ENCODE results near the gene HAGH. TPM values are rescaled to one million over a fixed set of nuclear protein-coding genes. Genes with fewer than 3 reads are reported as not detected.

Gene HAGH
- total RNA-seq, 2 donors from 2014 or later: 99.8 to 183 TPM

DNA sequence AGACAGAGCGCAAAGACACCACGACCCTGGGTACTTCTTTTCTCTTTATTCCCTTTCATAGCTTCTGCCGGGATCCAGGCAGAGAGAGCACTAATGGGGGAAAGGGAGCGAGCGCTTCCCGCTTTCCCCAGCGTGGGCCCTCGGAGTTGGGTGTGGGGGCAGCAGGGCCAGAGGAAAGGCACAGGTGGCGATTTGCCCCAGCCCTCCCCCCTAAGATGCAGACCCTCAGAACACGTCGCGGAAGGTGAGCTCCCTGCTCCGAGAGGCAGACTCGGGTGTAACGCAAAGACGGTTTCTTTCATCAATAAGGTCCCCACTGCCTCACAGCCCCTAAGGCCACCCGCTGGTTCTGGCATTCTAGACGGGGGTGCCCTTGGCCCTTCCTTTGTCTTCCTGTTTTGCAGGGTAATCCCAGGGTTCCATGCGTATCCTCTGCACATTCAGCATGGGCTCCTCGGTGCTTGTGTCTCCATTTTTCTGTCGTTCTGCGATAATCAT is 54.7 kb downstream of the HAGH start:
- TF ChIP-seq, protein P1, sequence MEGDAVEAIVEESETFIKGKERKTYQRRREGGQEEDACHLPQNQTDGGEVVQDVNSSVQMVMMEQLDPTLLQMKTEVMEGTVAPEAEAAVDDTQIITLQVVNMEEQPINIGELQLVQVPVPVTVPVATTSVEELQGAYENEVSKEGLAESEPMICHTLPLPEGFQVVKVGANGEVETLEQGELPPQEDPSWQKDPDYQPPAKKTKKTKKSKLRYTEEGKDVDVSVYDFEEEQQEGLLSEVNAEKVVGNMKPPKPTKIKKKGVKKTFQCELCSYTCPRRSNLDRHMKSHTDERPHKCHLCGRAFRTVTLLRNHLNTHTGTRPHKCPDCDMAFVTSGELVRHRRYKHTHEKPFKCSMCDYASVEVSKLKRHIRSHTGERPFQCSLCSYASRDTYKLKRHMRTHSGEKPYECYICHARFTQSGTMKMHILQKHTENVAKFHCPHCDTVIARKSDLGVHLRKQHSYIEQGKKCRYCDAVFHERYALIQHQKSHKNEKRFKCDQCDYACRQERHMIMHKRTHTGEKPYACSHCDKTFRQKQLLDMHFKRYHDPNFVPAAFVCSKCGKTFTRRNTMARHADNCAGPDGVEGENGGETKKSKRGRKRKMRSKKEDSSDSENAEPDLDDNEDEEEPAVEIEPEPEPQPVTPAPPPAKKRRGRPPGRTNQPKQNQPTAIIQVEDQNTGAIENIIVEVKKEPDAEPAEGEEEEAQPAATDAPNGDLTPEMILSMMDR (IDR thresholded peaks at IDR 0.05): no peak
- no peaks in the 10 kb centered on the region for H3K9me3 ChIP-seq
- peaks cover 15 to 41% of the 10 kb centered on the region in 2 donors for H3K4me1 ChIP-seq (ENCODE audit: control insufficient read depth in 1 of 2, low read depth in 2 of 2)
- no peak for ATAC-seq (ENCODE audit: insufficient number of reproducible peaks, low FRiP score, low read depth)
- peak overlapping the region; percentile 84 to 92 for H3K27ac ChIP-seq
- H3K27me3 ChIP-seq (replicated peaks; ENCODE audit: insufficient read depth): no peaks in the 10 kb centered on the region
- H3K4me3 ChIP-seq: peak overlapping the region; percentile 95
- H3K36me3 ChIP-seq: peaks cover 28% of the 10 kb centered on the region
- DNase-seq (ENCODE audit: low spot score): no peak

DNA sequence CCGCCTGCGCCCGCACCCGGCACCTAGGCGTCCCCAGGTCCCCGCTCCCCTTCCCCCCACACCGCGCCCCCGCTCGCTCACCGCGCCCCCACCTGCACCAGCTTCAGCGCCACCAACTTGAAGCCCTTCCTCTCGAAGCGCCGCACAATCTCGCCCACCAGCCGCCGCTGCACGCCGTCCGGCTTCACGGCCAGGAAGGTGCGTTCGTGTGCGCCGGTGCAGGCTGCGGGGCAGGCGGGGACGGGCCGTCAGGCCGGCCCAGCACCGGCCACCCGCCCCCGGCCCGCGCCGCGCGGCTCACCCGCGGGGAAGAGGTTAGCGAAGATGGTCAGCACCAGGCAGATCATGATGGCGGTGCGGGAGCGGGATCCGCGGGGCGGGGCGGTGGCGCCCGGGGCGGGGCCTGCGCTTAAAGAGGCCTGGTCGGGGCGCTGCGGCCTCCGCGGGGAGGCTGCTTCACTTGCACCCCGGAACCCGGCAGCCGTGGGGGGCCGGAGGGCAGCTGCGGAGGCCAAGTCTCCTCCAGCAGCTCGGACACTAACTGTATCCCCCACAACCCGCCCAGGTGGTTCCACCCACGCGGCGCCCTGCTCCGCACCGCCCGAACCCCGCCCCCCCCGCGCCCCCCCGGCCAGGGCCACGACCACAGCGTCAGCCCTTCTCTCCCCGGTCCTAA is 55.3 kb downstream of the HAGH start, which contains the start of gene NME3:
Gene NME3, minus strand, starts transcription at position 356 of the 676 bp plus-strand sequence. Its CDS starts 9 bp downstream, at position 347.
- H3K27me3 ChIP-seq (replicated peaks; ENCODE audit: insufficient read depth): no peaks in the 10 kb centered on the region
- TF ChIP-seq, protein P1 (IDR thresholded peaks at IDR 0.05): no peak
- H3K9me3 ChIP-seq: no peaks in the 10 kb centered on the region
- peak within 1 kb of the TSS; percentile 95 for H3K4me3 ChIP-seq
- no peak for ATAC-seq (ENCODE audit: insufficient number of reproducible peaks, low FRiP score, low read depth)
- peaks cover 22% of the 10 kb centered on the region for H3K36me3 ChIP-seq
- no peak for DNase-seq (ENCODE audit: low spot score)
- H3K27ac ChIP-seq: peak within 1 kb of the TSS; percentile 84 to 92
- peaks cover 15 to 41% of the 10 kb centered on the region in 2 donors for H3K4me1 ChIP-seq (ENCODE audit: control insufficient read depth in 1 of 2, low read depth in 2 of 2)

DNA sequence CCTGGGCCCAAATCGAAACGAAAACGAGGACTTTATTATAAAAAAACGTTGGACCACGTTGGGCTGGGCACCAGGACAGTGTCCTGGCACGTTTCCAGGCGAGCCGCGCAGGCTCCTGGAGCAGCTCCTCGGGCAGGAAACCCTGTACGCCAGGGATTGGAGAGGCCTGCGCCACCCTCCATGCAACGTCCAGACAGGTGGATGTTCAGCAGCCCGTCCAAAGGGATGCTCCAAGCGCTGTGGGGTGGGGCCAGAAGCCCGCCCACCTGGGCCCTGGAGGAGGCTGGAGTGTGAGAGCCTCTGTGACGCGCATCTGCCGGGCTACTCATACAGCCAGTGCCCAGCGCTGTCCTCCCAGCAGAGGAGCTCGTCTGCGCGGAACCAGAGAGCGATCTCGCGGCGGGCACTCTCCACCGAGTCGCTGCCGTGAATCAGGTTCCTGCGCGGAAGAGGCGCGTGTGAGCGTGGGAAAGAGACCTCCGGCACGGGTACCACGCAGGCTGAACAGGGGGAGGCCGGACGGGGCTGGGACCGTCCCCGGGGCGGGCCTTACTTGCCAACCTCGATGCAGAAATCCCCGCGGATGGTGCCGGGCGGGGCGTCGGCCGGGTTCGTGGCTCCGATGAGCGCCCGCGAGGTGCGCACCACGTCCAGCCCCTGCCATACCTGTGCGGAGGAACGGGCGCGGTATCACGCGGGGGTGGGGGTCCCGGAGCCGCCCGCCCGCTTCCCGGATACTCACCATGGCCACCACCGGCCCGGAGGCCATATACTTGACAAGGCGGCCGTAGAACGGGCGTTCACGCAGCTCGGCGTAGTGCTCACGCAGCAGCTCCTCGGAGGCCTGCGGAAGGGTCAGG is 56.1 kb downstream of the HAGH start:
- TF ChIP-seq, protein P1 (IDR thresholded peaks at IDR 0.05): no peak
- ATAC-seq (ENCODE audit: insufficient number of reproducible peaks, low FRiP score, low read depth) (peak; percentile 6), DNase-seq (ENCODE audit: low spot score) (no peak)
- no peaks in the 10 kb centered on the region for H3K27me3 ChIP-seq (replicated peaks; ENCODE audit: insufficient read depth)
- H3K36me3 ChIP-seq: peaks cover 24% of the 10 kb centered on the region
- peak overlapping the region; percentile 84 to 92 for H3K27ac ChIP-seq
- peaks cover 15 to 41% of the 10 kb centered on the region in 2 donors for H3K4me1 ChIP-seq (ENCODE audit: control insufficient read depth in 1 of 2, low read depth in 2 of 2)
- peak overlapping the region; percentile 95 for H3K4me3 ChIP-seq
- no peaks in the 10 kb centered on the region for H3K9me3 ChIP-seq

DNA sequence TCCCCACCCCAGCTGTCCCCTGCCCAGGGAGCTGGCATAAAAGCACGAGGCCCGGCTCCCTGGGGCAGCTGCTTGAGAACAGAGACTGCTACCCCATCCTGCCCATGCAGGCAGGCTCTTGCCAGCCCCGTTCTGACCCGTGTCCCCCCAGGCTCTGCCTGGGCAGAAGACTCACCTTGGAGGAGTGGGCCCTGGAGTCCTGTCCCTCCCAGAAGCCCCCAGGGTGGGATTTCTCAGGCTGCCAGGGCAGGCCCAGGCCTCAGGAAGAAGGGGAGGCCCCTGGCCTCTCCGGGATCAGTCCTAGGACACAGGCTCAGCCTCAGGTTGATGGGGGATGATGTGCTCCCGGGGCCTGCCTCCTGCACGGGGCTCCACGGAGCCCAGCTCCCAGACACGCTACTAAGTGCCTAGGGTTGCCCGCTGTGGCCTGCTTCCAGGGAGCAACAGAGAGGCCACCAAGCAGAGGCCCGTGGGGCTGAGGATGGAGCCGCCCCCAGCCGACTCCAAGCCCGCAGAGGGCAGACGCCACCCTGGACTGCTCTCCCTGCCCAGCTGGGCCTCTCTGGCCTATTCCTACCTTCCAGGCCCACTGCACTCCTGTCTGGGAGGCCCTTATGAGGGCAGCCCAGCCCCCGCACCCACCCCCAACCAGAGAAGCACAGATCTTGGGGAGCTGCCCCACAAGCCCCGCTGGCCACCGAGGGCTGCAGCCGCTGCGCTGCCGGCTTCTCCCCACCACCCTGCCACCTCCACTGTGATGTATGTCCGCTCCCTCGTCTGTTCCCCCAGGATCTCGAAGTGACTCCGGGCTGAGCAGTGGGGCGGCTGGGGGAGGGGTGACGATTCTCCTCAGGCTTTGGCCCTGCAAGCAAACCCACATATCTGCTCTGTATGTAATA is 57.0 kb downstream of the HAGH start:
- no peaks in the 10 kb centered on the region for H3K9me3 ChIP-seq
- peak; percentile 4 for ATAC-seq (ENCODE audit: insufficient number of reproducible peaks, low FRiP score, low read depth)
- H3K27ac ChIP-seq: peak overlapping the region; percentile 84 to 92
- no peak for DNase-seq (ENCODE audit: low spot score)
- TF ChIP-seq, protein P1 (IDR thresholded peaks at IDR 0.05): no peak
- H3K36me3 ChIP-seq: peaks cover 32% of the 10 kb centered on the region
- no peaks in the 10 kb centered on the region for H3K27me3 ChIP-seq (replicated peaks; ENCODE audit: insufficient read depth)
- peaks cover 14 to 35% of the 10 kb centered on the region in 2 donors for H3K4me1 ChIP-seq (ENCODE audit: control insufficient read depth in 1 of 2, low read depth in 2 of 2)
- peak overlapping the region; percentile 95 for H3K4me3 ChIP-seq

All from thoracic aorta (tissue), 2 donors.